K562 (cell line): ENCODE results near the gene ZC3H12A. TPM values are rescaled to one million over a fixed set of nuclear protein-coding genes. Genes with fewer than 3 reads are reported as not detected.

Experiments
- ARID1B ChIP-seq: fragments of 450-650 bp; IDR thresholded peaks from 2 replicates; pipeline ENCODE4 v1.6.1; 2016; ENCODE audit warnings: antibody characterized with exemption, mild to moderate bottlenecking, inconsistent platforms
- ATF1 ChIP-seq, 2 experiments: fragments of 450-650 bp in 1 of 2; IDR thresholded peaks; 2 replicates each; pipeline ENCODE4 v1.6.1; 2016; ENCODE audit warnings: missing compliant biosample characterization in 1 of 2, missing genetic modification characterization in 1 of 2
- CXXC5 ChIP-seq: fragments of 250-450 bp; sonication (Bioruptor Pico); IDR thresholded peaks from 2 replicates; pipeline ENCODE4 v1.8.0; 2022; ENCODE audit warnings: inconsistent platforms, mild to moderate bottlenecking, moderate library complexity
- JUND ChIP-seq, 2 experiments: IDR thresholded peaks; 2 replicates in 1 of 2; 3 replicates in 1 of 2; pipeline ENCODE4 v1.6.1; 2011; ENCODE audit warnings: borderline replicate concordance in 2 of 2, low read depth in 2 of 2, low read length in 2 of 2, improper control_type of control experiment in 1 of 2, missing biosample characterization in 1 of 2, missing genetic modification characterization in 1 of 2, missing genetic modification reagents in 1 of 2
- MAFK ChIP-seq: IDR thresholded peaks from 2 replicates; pipeline ENCODE4 v1.6.1; 2011; ENCODE audit warnings: low read length, improper control_type of control experiment
- NFIC ChIP-seq: fragments of 450-650 bp; IDR thresholded peaks from 2 replicates; pipeline ENCODE4 v1.6.1; 2017; ENCODE audit warnings: mild to moderate bottlenecking, inconsistent platforms
- NUFIP1 ChIP-seq: fragments of 450-650 bp; IDR thresholded peaks from 2 replicates; pipeline ENCODE4 v1.6.1; 2018; ENCODE audit not compliant: partially characterized antibody
- OTX1 ChIP-seq: fragments of 450-650 bp; formaldehyde crosslinking; IDR thresholded peaks from 2 replicates; pipeline ENCODE4 v1.4.0; 2022; ENCODE audit warnings: mild to moderate bottlenecking
- SIN3B ChIP-seq: fragments of 450-650 bp; IDR thresholded peaks from 2 replicates; pipeline ENCODE4 v1.6.1; 2017; ENCODE audit warnings: low read depth, mild to moderate bottlenecking, moderate library complexity
- TARDBP ChIP-seq: fragments of 450-650 bp; IDR thresholded peaks from 2 replicates; pipeline ENCODE4 v1.6.1; 2016
- ZFP1 ChIP-seq: fragments of 450-650 bp; formaldehyde crosslinking; IDR thresholded peaks from 2 replicates; pipeline ENCODE4 v1.4.0; 2020; ENCODE audit warnings: mild to moderate bottlenecking, mixed read lengths
- ZNF316 ChIP-seq: fragments of 450-650 bp; IDR thresholded peaks from 2 replicates; pipeline ENCODE4 v1.6.1; 2016
- ZNF764 ChIP-seq: fragments of 250-450 bp; sonication (Bioruptor Pico); IDR thresholded peaks from 2 replicates; pipeline ENCODE4 v1.4.0; 2020; ENCODE audit warnings: low read depth, mild to moderate bottlenecking, moderate library complexity
- polyA plus RNA-seq, 8 experiments: library from polyadenylated mRNA; depleted of rRNA in 4 of 8; stranded (reverse) in 5 of 8; unstranded in 3 of 8; fragments of >200 nt; fragmentation: Nextera tagmentation in 2 of 8; fragmentation: Illumina TruSeq in 1 of 8; extraction: Ambion mirVana in 2 of 8; extraction: Trizol in 1 of 8; gene quantifications; 2 replicates each; pipeline versions ENCODE4 v1.2.1 to v1.2.3, GENCODE V29; 2011 to 2014; ENCODE audit warnings: inconsistent platforms in 1 of 8, missing spikeins in 1 of 8
- total RNA-seq, 7 experiments: library from RNA; depleted of rRNA in 6 of 7; stranded (reverse); fragments of >200 nt in 6 of 7; fragmentation: Illumina TruSeq in 2 of 7; extraction: Trizol in 2 of 7; gene quantifications; 2 replicates each; pipeline versions ENCODE4 v1.2.1 to v1.2.3, GENCODE V29; 2011 to 2021; ENCODE audit warnings: low replicate concordance in 1 of 7
- TF ChIP-seq, protein P1 (sequence below): sonication (generic); formaldehyde crosslinking; IDR thresholded peaks from 2 replicates; pipeline ENCODE4 v1.8.1; 2023; ENCODE audit warnings: mild to moderate bottlenecking, missing genetic modification reagents
- TF ChIP-seq, protein P2 (sequence below): fragments of 250-450 bp; sonication (Bioruptor Pico); IDR thresholded peaks from 2 replicates; pipeline ENCODE4 v1.5.0; 2022; ENCODE audit warnings: mild to moderate bottlenecking
- TF ChIP-seq, protein P3 (sequence below): fragments of 250-450 bp; sonication (Bioruptor Pico); IDR thresholded peaks from 2 replicates; pipeline ENCODE4 v1.5.1; 2021; ENCODE audit warnings: mild to moderate bottlenecking

The ZC3H12A gene
- total and polyA plus RNA-seq, 9 of the 15 experiments (the other 6 are each of a cell fraction or from before 2014, with no cell fraction given), result 0.14 to 9.4 (median 6.7) TPM

DNA sequence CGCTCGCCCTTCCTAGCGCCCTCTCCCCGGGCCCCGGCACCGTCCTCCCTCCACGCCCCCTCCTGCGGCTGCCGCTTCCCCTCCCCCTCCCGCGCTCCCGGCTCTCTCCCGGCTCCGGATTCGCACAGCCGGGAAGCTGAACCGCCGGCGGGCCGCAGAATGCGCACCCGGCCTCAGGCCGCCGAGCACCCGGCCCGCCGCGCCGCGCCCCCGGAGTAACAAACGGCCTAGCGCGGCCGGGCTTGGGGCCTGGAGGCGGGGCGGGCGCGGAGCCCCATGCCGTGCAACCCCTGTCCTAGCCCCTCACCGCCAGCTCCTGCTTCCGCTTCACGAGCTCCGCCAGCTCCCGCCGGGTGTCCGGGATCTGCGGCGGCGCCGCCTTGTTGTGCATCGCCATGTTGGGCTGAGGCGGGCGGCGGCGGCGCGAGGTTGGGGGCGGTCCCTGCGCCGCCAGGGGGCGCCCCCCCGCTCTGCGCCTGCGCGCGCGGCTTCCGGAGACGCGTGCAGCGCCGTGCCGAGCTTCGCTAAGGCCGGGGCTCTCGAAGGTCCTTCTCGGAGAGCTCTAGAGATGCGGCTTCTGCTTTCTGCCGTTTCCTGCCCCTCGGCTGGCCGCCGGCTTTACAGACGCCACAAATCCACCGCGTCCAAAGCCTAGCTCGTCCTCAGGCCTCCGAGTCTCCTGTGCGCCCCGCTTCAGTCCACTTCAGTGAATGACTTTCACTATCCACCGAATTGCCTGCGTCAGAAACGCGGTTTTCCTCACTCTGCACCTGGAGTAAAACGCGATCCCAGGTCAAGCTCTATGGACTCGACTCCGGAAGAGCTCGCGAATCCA, 40.2 kb downstream of the ZC3H12A start, which contains the start of gene MEAF6 (continued):
- peak; percentile 39; the same call in 1 of the 2 replicates for TF ChIP-seq JUND (IDR thresholded peaks at IDR 0.05; ENCODE audit: borderline replicate concordance, low read depth, low read length)
- no peak; the same call in 2 of the 3 replicates for TF ChIP-seq JUND (tag; IDR thresholded peaks at IDR 0.05; ENCODE audit: borderline replicate concordance, low read depth, low read length)
- TF ChIP-seq SIN3B, result peak; percentile 77
- TF ChIP-seq MAFK, result no peak; the same call in 1 of the 2 replicates
- TF ChIP-seq, protein P1, sequence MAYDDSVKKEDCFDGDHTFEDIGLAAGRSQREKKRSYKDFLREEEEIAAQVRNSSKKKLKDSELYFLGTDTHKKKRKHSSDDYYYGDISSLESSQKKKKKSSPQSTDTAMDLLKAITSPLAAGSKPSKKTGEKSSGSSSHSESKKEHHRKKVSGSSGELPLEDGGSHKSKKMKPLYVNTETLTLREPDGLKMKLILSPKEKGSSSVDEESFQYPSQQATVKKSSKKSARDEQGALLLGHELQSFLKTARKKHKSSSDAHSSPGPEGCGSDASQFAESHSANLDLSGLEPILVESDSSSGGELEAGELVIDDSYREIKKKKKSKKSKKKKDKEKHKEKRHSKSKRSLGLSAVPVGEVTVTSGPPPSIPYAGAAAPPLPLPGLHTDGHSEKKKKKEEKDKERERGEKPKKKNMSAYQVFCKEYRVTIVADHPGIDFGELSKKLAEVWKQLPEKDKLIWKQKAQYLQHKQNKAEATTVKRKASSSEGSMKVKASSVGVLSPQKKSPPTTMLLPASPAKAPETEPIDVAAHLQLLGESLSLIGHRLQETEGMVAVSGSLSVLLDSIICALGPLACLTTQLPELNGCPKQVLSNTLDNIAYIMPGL (CRISPR knock-in tag), result peak; percentile 93
- TF ChIP-seq, protein P2, sequence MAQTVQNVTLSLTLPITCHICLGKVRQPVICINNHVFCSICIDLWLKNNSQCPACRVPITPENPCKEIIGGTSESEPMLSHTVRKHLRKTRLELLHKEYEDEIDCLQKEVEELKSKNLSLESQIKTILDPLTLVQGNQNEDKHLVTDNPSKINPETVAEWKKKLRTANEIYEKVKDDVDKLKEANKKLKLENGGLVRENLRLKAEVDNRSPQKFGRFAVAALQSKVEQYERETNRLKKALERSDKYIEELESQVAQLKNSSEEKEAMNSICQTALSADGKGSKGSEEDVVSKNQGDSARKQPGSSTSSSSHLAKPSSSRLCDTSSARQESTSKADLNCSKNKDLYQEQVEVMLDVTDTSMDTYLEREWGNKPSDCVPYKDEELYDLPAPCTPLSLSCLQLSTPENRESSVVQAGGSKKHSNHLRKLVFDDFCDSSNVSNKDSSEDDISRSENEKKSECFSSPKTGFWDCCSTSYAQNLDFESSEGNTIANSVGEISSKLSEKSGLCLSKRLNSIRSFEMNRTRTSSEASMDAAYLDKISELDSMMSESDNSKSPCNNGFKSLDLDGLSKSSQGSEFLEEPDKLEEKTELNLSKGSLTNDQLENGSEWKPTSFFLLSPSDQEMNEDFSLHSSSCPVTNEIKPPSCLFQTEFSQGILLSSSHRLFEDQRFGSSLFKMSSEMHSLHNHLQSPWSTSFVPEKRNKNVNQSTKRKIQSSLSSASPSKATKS (CRISPR knock-in tag), result no peak
- no peak for TF ChIP-seq ZNF764 (CRISPR knock-in tag)
- no peak for TF ChIP-seq NUFIP1
- no peak for TF ChIP-seq ARID1B
- TF ChIP-seq, protein P3, sequence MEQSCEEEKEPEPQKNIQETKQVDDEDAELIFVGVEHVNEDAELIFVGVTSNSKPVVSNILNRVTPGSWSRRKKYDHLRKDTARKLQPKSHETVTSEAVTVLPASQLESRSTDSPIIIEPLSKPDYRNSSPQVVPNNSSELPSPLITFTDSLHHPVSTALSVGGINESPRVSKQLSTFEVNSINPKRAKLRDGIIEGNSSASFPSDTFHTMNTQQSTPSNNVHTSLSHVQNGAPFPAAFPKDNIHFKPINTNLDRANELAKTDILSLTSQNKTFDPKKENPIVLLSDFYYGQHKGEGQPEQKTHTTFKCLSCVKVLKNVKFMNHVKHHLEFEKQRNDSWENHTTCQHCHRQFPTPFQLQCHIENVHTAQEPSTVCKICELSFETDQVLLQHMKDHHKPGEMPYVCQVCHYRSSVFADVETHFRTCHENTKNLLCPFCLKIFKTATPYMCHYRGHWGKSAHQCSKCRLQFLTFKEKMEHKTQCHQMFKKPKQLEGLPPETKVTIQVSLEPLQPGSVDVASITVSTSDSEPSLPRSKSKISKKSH (CRISPR knock-in tag), result no peak
- TF ChIP-seq ZNF316, result peak; percentile 15; the same call in 1 of the 2 replicates
- no peak for TF ChIP-seq OTX1
- no peak for TF ChIP-seq ZFP1
- no peak for TF ChIP-seq ATF1 (CRISPR knock-in tag; IDR thresholded peaks at IDR 0.05)
- peak; percentile 85 for TF ChIP-seq ATF1 (tag; IDR thresholded peaks at IDR 0.05)
- TF ChIP-seq NFIC, result 0 out of 2 replicates have a peak, but pooled peaks have one; percentile 18
- TF ChIP-seq CXXC5 (CRISPR knock-in tag), result peak; percentile 99
- TF ChIP-seq TARDBP, result 0 out of 2 replicates have a peak, but pooled peaks have one; percentile 60
